Epithelial cell of proximal tubule (primary cell): ENCODE measurements around the gene NRXN3. TPM values are rescaled to one million over a fixed set of nuclear protein-coding genes. Genes with fewer than 3 reads are reported as not detected.
"Not testable (repeated sequence)": the region's sequence is repeated elsewhere in the genome, so short reads cannot be mapped to it uniquely, and the experiment has no call there.

Experiments used
- DNase-seq: peaks from one replicate; pipeline ENCODE4 v3.0.0-alpha.2; 2011; ENCODE audit warnings: low read depth
- H3K4me3 ChIP-seq: 2 replicates; pipeline ENCODE4 v1.5.1; 2011; ENCODE audit warnings: low read depth, mild to moderate bottlenecking, low read length
- CTCF ChIP-seq: conservative IDR thresholded peaks from 2 replicates; pipeline ENCODE4 v1.5.1; 2012; ENCODE audit warnings: low read depth, mild to moderate bottlenecking, low read length
- total RNA-seq: library from RNA; depleted of rRNA; stranded (reverse); fragments of >200 nt; gene quantifications from 2 replicates; pipeline ENCODE4 v1.2.3, GENCODE V29; 2015

NRXN3 gene
- total RNA-seq, 1 donor from 2014 or later = 1.2 TPM

- no peak for DNase-seq
- no peak overlapping the region for H3K4me3 ChIP-seq
- no peak for TF ChIP-seq CTCF
Observed at GRCh38 chr14:79096811-79097210, 926.6 kb downstream of the NRXN3 start.

- H3K4me3 ChIP-seq = no peak overlapping the region
- TF ChIP-seq CTCF = no peak
- DNase-seq = no peak
Observed at GRCh38 chr14:79098324-79098723, 928.2 kb downstream of the NRXN3 start.

GRCh38 chr14:79100578-79100977, 930.4 kb downstream of the NRXN3 start:
- no peak for DNase-seq
- no peak for TF ChIP-seq CTCF
- no peak overlapping the region for H3K4me3 ChIP-seq

GRCh38 chr14:79101388-79101787, 931.2 kb downstream of the NRXN3 start:
- H3K4me3 ChIP-seq = no peak overlapping the region
- DNase-seq = no peak

GRCh38 chr14:79103764-79104163, 933.6 kb downstream of the NRXN3 start:
- no peak overlapping the region for H3K4me3 ChIP-seq
- DNase-seq = no peak
- no peak for TF ChIP-seq CTCF

More at GRCh38 chr14:79101388-79101787, 931.2 kb downstream of the NRXN3 start:
- TF ChIP-seq CTCF = no peak

- H3K4me3 ChIP-seq, DNase-seq: not testable (repeated sequence)
Observed at GRCh38 chr14:79110564-79110963, 940.4 kb downstream of the NRXN3 start.

- no peak for DNase-seq
- no peak overlapping the region for H3K4me3 ChIP-seq
- TF ChIP-seq CTCF = no peak
Observed at GRCh38 chr14:79111987-79112501, 941.9 kb downstream of the NRXN3 start.
